Activated CD4-positive, alpha-beta T cell treated with anti-CD3 and anti-CD28 coated beads, Interleukin-2, amount 10 ng/mL, durations not matched to agents 24 days and 14 days (primary cell): ENCODE results near the gene SH3RF1. TPM values are rescaled to one million over a fixed set of nuclear protein-coding genes. Genes with fewer than 3 reads are reported as not detected.

ENCODE experiments used
- DNase-seq: peaks from one replicate; pipeline ENCODE4 v3.0.0; 2022
- H3K27ac Mint-ChIP-seq: one replicate; pipeline ENCODE4 v1.8.0; 2022; ENCODE audit warnings: mild to moderate bottlenecking, mixed read lengths
- H3K27me3 Mint-ChIP-seq: one replicate; pipeline ENCODE4 v1.8.0; 2022; ENCODE audit warnings: mixed read lengths
- H3K36me3 Mint-ChIP-seq: one replicate; pipeline ENCODE4 v1.8.0; 2022; ENCODE audit warnings: low read depth, mild to moderate bottlenecking, mixed read lengths
- H3K4me1 Mint-ChIP-seq: one replicate; pipeline ENCODE4 v1.8.0; 2021; ENCODE audit warnings: mixed read lengths
- H3K4me3 Mint-ChIP-seq: one replicate; pipeline ENCODE4 v1.8.0; 2022; ENCODE audit warnings: mild to moderate bottlenecking, moderate library complexity, mixed read lengths
- H3K9me3 Mint-ChIP-seq: one replicate; pipeline ENCODE4 v1.8.0; 2021; ENCODE audit warnings: mixed read lengths
- intact Hi-C: fragments of 100-400 bp; cut with micrococcal nuclease; formaldehyde crosslinking; loops from one replicate; pipeline ENCODE4 v1.15.1; 2023
- total RNA-seq: library from RNA; stranded (reverse); gene quantifications from 2 replicates; pipeline ENCODE4 v1.2.3, GENCODE V29; 2022

Gene SH3RF1
- total RNA-seq, 1 donor from 2014 or later: 0.68 TPM

DNA sequence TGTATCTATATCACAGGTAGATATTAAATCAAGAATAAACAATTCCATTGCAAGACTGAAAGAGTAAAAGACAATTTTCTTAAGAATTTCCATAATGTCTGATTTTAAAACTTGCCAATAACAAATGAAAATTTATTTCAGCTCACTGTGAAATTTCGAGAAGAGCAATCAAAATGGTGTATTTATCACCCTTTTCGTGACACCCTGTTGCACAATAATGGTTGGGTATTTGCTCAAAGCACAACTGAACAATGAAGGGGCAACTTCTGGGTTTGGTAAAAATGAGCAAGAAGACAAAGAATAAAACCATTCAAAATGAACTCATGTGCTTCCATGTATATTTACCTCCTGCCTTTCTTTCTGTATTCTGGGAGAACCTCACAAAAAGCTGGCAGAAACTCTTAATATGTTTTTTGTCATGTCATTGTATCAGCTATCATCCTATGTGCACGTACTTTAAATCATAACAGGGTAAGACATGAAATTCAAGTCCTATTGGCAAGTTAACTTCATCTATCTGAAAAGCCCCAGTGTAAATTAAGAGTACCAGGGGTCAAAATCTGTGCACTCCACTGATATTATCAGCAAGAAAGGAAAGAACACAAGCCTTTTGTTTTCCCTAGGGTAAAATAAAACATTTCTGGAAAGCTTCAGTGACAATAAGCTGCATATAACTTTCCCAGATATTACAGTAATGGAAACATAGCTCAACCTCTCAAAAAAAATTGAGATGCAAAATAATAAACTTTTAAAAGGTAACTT is 133.8 kb downstream of the SH3RF1 start:
- H3K4me3 Mint-ChIP-seq: no peak overlapping the region
- no peak overlapping the region for H3K27ac Mint-ChIP-seq
- peaks cover 1% of the 10 kb centered on the region for H3K27me3 Mint-ChIP-seq
- no peak for DNase-seq
- H3K9me3 Mint-ChIP-seq: no peaks in the 10 kb centered on the region
- H3K4me1 Mint-ChIP-seq: no peaks in the 10 kb centered on the region
- no peaks in the 10 kb centered on the region for H3K36me3 Mint-ChIP-seq
- intact Hi-C loops: no loop called here

DNA sequence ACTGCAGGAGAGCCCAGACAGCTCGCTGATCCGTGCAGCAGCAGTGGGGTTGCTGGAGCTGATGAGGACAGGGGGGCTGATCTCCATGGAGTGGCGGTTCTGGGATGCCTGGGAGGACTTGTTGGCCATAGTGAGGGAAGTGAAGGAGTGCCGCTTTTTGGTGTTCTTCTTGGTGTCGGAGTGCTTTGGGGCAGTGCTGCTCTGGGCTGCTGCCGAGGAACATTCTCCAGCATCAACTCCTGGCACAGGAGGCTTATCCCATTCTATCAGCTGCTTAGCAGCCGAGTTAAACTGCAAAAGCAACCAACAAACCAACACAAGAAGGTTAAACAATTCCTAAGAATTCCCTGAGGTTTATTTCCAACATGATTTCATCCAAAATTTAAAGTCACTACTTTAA is 134.4 kb downstream of the SH3RF1 start:
- Mint-ChIP-seq H3K36me3 (no peaks in the 10 kb centered on the region), H3K27me3 (peaks cover 1% of the 10 kb centered on the region), H3K4me1 (no peaks in the 10 kb centered on the region), H3K4me3 (no peak overlapping the region), H3K9me3 (no peaks in the 10 kb centered on the region), H3K27ac (no peak overlapping the region)
- DNase-seq: no peak
- intact Hi-C loops: no loop called here

GRCh38 chr4:169135776-169136175 is 135.0 kb downstream of the SH3RF1 start:
- no peaks in the 10 kb centered on the region for H3K4me1 Mint-ChIP-seq
- no peak overlapping the region for H3K4me3 Mint-ChIP-seq
- H3K9me3 Mint-ChIP-seq: no peaks in the 10 kb centered on the region
- no peaks in the 10 kb centered on the region for H3K36me3 Mint-ChIP-seq
- intact Hi-C loops: no loop called here
- no peak overlapping the region for H3K27ac Mint-ChIP-seq
- peaks cover 1% of the 10 kb centered on the region for H3K27me3 Mint-ChIP-seq
- no peak for DNase-seq

GRCh38 chr4:169133932-169134331 is 136.8 kb downstream of the SH3RF1 start:
- Mint-ChIP-seq H3K4me3 (no peak overlapping the region), H3K27me3 (peaks cover 1% of the 10 kb centered on the region), H3K27ac (no peak overlapping the region), H3K36me3 (no peaks in the 10 kb centered on the region), H3K4me1 (no peaks in the 10 kb centered on the region), H3K9me3 (no peaks in the 10 kb centered on the region)
- DNase-seq: no peak
- intact Hi-C loops: no loop called here

DNA sequence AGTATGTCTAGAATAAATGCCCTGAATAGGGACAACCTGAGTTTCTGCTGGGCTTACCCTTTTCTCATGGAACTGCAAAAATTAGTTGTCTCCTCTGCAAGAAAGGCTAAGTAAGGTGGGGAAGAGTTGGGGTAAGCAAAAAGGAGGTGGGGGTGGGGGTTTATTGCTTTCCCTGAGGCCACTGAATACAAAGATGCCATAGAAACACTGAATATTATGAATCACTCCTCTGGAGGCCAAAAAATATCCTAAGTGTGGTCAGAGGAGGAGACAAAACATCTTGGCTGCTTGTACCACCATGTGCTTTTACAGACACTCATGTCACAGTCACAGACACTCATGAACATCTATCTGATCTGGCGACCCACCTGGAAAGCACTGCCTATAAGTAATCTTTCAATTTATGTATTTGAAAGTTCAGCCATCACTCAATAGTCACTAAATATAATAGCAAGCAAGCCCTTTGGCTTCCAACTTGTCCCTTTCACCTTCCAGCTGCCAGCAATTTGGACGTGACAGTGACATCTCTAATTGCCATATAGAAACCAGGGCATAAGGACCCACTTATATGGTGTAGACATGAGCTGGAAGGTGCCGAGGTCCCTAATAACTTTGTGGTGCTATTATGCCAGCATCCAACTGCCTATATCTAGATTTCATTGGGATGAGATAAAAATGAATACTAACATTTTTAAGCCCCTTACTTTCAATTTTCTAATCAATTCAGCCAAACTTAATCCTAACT is 138.0 kb downstream of the SH3RF1 start:
- intact Hi-C loops: no loop called here
- Mint-ChIP-seq H3K9me3 (no peaks in the 10 kb centered on the region), H3K27ac (no peak overlapping the region), H3K27me3 (peaks cover 1% of the 10 kb centered on the region), H3K36me3 (no peaks in the 10 kb centered on the region), H3K4me1 (no peaks in the 10 kb centered on the region), H3K4me3 (no peak overlapping the region)
- no peak for DNase-seq

DNA sequence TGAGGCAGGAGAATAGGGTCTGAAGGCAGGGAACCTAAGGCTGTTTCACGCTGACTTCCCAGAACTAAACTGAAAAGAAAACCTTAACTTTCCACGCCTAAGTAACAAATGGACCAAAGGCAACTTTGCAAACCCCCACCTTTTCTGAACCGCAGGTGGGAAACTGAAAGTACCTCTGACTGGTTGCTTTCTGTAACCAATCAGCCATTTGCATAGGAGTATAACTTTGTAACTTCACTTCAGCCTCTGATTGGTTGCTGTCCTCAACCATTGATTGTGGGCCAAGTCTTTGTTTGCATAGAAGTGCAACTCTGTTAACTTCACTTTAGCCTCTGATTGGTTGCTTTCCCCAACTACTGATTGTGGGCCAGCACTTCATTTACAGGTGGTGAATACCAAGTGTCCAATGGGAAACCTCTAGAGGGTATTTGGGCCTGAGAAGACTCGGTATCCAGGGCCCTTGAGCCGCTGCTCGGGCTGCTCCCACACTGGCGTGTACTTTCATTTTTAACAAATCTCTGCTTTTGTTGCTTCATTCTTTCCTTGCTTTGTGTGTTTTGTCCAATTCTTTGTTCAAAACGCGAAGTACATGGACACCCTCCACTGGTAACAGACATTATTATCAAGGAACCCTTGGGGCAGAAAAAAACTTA is 139.1 kb downstream of the SH3RF1 start:
- intact Hi-C loops: no loop called here
- Mint-ChIP-seq H3K36me3 (no peaks in the 10 kb centered on the region), H3K27ac (no peak overlapping the region), H3K27me3 (peaks cover under 1% of the 10 kb centered on the region), H3K4me3 (no peak overlapping the region), H3K9me3 (no peaks in the 10 kb centered on the region), H3K4me1 (no peaks in the 10 kb centered on the region)
- no peak for DNase-seq

DNA sequence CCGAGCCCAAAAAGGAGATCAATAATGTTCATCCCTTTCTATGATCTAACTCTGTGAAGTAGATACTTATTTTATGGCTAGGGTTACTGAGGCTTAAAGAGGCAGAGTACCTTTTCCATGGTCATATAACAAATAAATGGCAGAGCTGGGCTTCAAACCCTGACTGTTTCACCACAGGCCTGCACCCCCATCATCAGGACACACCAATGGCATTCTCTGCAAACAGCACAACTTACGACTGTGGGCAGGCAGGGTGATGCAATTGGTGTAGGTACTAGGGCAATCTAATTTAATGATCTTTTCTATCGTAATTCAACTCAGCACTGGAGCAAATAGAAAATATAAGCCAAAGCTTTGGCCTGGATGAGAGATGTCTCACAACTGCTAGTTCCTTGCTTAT is 141.9 kb downstream of the SH3RF1 start:
- DNase-seq: no peak
- no peaks in the 10 kb centered on the region for H3K4me1 Mint-ChIP-seq
- no peaks in the 10 kb centered on the region for H3K36me3 Mint-ChIP-seq
- no peak overlapping the region for H3K27ac Mint-ChIP-seq
- H3K4me3 Mint-ChIP-seq: no peak overlapping the region
- intact Hi-C loops: no loop called here
- no peaks in the 10 kb centered on the region for H3K27me3 Mint-ChIP-seq
- H3K9me3 Mint-ChIP-seq: no peaks in the 10 kb centered on the region

- Mint-ChIP-seq H3K27ac (no peak overlapping the region), H3K4me1 (no peaks in the 10 kb centered on the region), H3K9me3 (no peaks in the 10 kb centered on the region), H3K36me3 (no peaks in the 10 kb centered on the region), H3K4me3 (no peak overlapping the region), H3K27me3 (no peaks in the 10 kb centered on the region)
- intact Hi-C loops: no loop called here
- DNase-seq: no peak
Measured at GRCh38 chr4:169127314-169127713, 143.4 kb downstream of the SH3RF1 start.

- H3K9me3 Mint-ChIP-seq: no peaks in the 10 kb centered on the region
- DNase-seq: no peak
- no peaks in the 10 kb centered on the region for H3K27me3 Mint-ChIP-seq
- H3K27ac Mint-ChIP-seq: no peak overlapping the region
- no peaks in the 10 kb centered on the region for H3K36me3 Mint-ChIP-seq
- H3K4me1 Mint-ChIP-seq: no peaks in the 10 kb centered on the region
- H3K4me3 Mint-ChIP-seq: no peak overlapping the region
- intact Hi-C loops: no loop called here
Measured at GRCh38 chr4:169124661-169125060, 146.1 kb downstream of the SH3RF1 start.

DNA sequence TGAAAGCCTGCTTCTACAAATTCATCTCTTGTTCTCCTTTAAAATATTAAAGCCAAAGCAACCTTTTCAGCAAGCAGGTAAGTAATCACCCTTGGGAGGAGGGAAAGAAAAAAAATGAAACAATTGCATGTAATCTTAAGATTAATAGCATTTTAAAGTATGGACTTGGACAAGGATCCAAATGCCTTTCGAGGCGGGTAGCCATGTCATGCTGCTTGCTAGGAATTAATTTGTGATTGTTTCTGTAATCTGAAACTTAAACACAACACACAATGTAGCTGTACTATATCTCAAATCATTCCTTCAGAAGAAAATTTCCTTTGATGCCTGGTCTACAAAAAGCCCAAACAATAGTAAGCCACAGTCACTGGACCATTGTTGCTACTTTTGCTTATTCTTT is 148.3 kb downstream of the SH3RF1 start:
- intact Hi-C loops: no loop called here
- no peak for DNase-seq
- Mint-ChIP-seq H3K4me3 (no peak overlapping the region), H3K9me3 (no peaks in the 10 kb centered on the region), H3K36me3 (no peaks in the 10 kb centered on the region), H3K4me1 (no peaks in the 10 kb centered on the region), H3K27ac (no peak overlapping the region), H3K27me3 (no peaks in the 10 kb centered on the region)

DNA sequence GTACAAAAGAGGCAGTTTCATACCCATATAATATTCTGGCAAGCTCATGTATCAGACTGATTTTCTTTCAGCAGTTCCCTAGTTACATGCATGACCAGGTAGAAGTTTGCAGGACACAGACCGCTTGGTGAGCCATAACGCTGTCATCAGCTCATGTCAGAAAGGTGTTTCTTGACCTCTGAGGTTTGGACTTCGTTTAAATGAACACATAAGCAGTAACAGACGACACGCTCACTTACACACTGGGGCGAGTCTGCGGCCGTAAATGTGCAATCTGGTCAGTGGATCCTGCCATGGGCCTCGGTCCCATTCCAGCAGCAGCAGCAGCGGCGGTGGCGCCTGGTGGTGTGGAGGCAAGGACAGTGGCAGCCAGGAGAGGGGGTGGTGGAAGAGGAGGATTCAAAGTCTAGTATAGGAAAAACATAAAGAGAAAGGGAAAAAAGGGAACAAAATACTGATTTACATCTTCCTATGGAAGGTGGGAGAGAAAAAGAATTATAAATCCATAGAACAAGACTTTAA is 148.8 kb downstream of the SH3RF1 start:
- Mint-ChIP-seq H3K36me3 (no peaks in the 10 kb centered on the region), H3K27me3 (no peaks in the 10 kb centered on the region), H3K27ac (no peak overlapping the region), H3K4me1 (no peaks in the 10 kb centered on the region), H3K9me3 (no peaks in the 10 kb centered on the region), H3K4me3 (no peak overlapping the region)
- DNase-seq: no peak
- intact Hi-C loops: no loop called here

DNA sequence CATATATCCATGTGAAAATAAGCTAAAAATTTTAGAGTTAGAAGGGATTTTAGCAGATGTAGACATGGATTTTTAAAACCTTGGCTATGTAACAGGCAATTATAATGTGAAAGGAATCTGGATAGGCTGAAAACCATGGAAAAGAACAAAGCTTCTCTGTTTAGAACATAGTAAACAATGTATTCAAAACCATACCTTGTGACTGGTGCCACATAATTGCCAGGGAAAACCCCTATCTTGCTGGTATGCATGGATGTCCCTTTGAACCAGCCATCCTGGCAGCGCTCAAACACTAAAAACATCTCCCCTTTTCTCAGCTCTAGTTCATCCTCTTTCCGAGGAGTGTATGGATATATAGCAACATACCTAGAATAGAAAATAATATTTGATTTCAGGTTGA is 150.1 kb downstream of the SH3RF1 start:
- no peaks in the 10 kb centered on the region for H3K27me3 Mint-ChIP-seq
- DNase-seq: no peak
- no peaks in the 10 kb centered on the region for H3K9me3 Mint-ChIP-seq
- no peak overlapping the region for H3K4me3 Mint-ChIP-seq
- no peaks in the 10 kb centered on the region for H3K36me3 Mint-ChIP-seq
- H3K4me1 Mint-ChIP-seq: peaks cover 4% of the 10 kb centered on the region
- intact Hi-C loops: no loop called here
- H3K27ac Mint-ChIP-seq: no peak overlapping the region

DNA sequence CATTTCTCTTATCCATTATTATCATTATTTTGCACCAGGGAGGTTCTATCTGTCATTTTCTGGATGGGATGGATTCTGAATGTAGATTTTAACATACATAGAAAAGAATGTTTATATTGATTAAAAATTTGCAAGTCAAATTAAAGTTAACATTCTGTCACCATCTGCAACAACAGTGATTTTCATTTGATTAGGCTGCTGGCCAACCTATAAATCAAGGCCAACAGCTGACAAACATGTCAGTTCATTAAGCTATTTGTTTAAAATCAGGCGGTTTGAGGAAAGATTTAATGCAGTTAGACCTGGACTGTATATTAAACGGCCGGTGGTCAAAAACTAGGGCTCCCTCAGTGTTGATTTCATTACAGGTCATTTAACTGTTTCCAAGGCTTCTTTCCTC is 151.2 kb downstream of the SH3RF1 start:
- Mint-ChIP-seq H3K9me3 (no peaks in the 10 kb centered on the region), H3K4me1 (peaks cover 5% of the 10 kb centered on the region), H3K27me3 (no peaks in the 10 kb centered on the region), H3K4me3 (no peak overlapping the region), H3K27ac (no peak overlapping the region), H3K36me3 (no peaks in the 10 kb centered on the region)
- intact Hi-C loops: no loop called here
- no peak for DNase-seq

GRCh38 chr4:169117591-169118081 is 153.1 kb downstream of the SH3RF1 start:
- Mint-ChIP-seq H3K36me3 (no peaks in the 10 kb centered on the region), H3K9me3 (no peaks in the 10 kb centered on the region), H3K27ac (no peak overlapping the region), H3K4me3 (no peak overlapping the region), H3K4me1 (peaks cover 5% of the 10 kb centered on the region), H3K27me3 (no peaks in the 10 kb centered on the region)
- intact Hi-C loops: no loop called here
- no peak for DNase-seq
